Stomach (tissue), 9 donors: Measurements from ENCODE around the gene PINLYP. TPM values are rescaled to one million over a fixed set of nuclear protein-coding genes. Genes with fewer than 3 reads are reported as not detected.

Source experiments
- DNase-seq, 2 donors: peaks; one replicate each; pipeline versions ENCODE4 v3.0.0 to v3.0.0-alpha.2; 2013 to 2019
- H3K27ac ChIP-seq, 5 donors: fragments of 200-600 bp in 4 of 5; sonication (generic) in 4 of 5; one replicate each; pipeline ENCODE4 v1.5.1; 2013 to 2019; ENCODE audit warnings: mild to moderate bottlenecking in 1 of 5, moderate library complexity in 1 of 5
- H3K27me3 ChIP-seq, 3 donors: fragments of 200-600 bp; sonication (generic); one replicate each; pipeline ENCODE4 v1.5.1; 2017 to 2019; ENCODE audit warnings: mixed run types in 1 of 3
- H3K36me3 ChIP-seq, 4 donors: fragments of 200-600 bp; sonication (generic); 1 replicate in 3 of 4; 2 replicates in 1 of 4; pipeline ENCODE4 v1.5.1; 2016 to 2019
- H3K4me1 ChIP-seq, 4 donors: fragments of 200-600 bp; sonication (generic); one replicate each; pipeline ENCODE4 v1.5.1; 2016 to 2019
- H3K4me3 ChIP-seq, 4 donors: fragments of 200-600 bp; sonication (generic) in 3 of 4; one replicate each; pipeline ENCODE4 v1.5.1; 2016 to 2019; ENCODE audit warnings: mild to moderate bottlenecking in 1 of 4
- H3K9me3 ChIP-seq, 4 donors: fragments of 200-600 bp; sonication (generic); one replicate each; pipeline ENCODE4 v1.5.1; 2016 to 2019
- EP300 ChIP-seq: sonication (generic); formaldehyde crosslinking; IDR thresholded peaks from one replicate; pipeline ENCODE4 v1.6.1; 2017; ENCODE audit warnings: antibody characterized with exemption
- POLR2A ChIP-seq, 4 donors: fragments of 450-650 bp; IDR thresholded peaks; one replicate each; pipeline ENCODE4 v1.6.1; 2016; ENCODE audit warnings: antibody characterized with exemption in 4 of 4, control low read depth in 2 of 4, mild to moderate bottlenecking in 1 of 4, moderate library complexity in 1 of 4
- POLR2AphosphoS5 ChIP-seq, 3 donors: sonication (generic); formaldehyde crosslinking; IDR thresholded peaks; one replicate each; pipeline ENCODE4 v1.6.1; 2016; ENCODE audit warnings: antibody characterized with exemption in 3 of 3
- WGBS, 5 donors: extraction: QIAGEN DNeasy Blood & Tissue Kit in 3 of 5; methylation state at CpG; one replicate each; pipeline versions ENCODE4 v1.1.5 to v1.1.7; 2013 to 2018; 5-methylcytosine and 5-hydroxymethylcytosine counted together
- intact Hi-C: fragments of 100-400 bp; cut with DNase I; formaldehyde crosslinking; loops from one replicate; pipeline ENCODE4 v1.15.1; 2023; ENCODE audit warnings: low total_unique reads
- polyA plus RNA-seq, 3 donors: library from polyadenylated mRNA; stranded (reverse); fragments of 200-250 nt; gene quantifications; one replicate each; pipeline ENCODE4 v1.2.3, GENCODE V29; 2013
- total RNA-seq, 5 donors: library from RNA; depleted of rRNA; stranded (reverse); fragments of >200 nt; gene quantifications; one replicate each; pipeline versions ENCODE4 v1.1.0 to v1.2.3, GENCODE V29; 2014 to 2016
- TF ChIP-seq, protein P1 (sequence below), 7 experiments: fragments of 450-650 bp in 4 of 7; fragments of 200-600 bp in 3 of 7; sonication (generic) in 3 of 7; IDR thresholded peaks; one replicate each; pipeline ENCODE4 v1.5.1; 2016 to 2019; ENCODE audit warnings: antibody characterized with exemption in 7 of 7, control low read depth in 2 of 7, mild to moderate bottlenecking in 1 of 7
- donor health status: healthy with polysubstance abuse.
- donor health status: Bipolar disorder and iron deficiency.
- donor health status: healthy.

Gene PINLYP
- total and polyA plus RNA-seq, 8 donors: 0.14 to 18.7 (median 8.0) TPM; not detected in 1

- peak overlapping the region; percentile 71 to 80 (median 76) for H3K4me3 ChIP-seq
- H3K36me3 ChIP-seq: no peaks in the 10 kb centered on the region
- intact Hi-C loops: no loop called here
- 33 to 51% (median 36%) methylated on average over 15 to 23 of the region's 23 CpGs for WGBS, 5 donors
- H3K9me3 ChIP-seq: no peaks in the 10 kb centered on the region
- DNase-seq: no peak
- peak overlapping the region; percentile 86 to 96 (median 95) for H3K27ac ChIP-seq
- no peaks in the 10 kb centered on the region for H3K27me3 ChIP-seq
- peaks cover 0 to 39% (median 27%) of the 10 kb centered on the region in 4 donors for H3K4me1 ChIP-seq
- TF ChIP-seq POLR2A (IDR thresholded peaks at IDR 0.05) (no peak), EP300 (no peak), POLR2AphosphoS5 (IDR thresholded peaks at IDR 0.05) (no peak)
- TF ChIP-seq, protein P1, sequence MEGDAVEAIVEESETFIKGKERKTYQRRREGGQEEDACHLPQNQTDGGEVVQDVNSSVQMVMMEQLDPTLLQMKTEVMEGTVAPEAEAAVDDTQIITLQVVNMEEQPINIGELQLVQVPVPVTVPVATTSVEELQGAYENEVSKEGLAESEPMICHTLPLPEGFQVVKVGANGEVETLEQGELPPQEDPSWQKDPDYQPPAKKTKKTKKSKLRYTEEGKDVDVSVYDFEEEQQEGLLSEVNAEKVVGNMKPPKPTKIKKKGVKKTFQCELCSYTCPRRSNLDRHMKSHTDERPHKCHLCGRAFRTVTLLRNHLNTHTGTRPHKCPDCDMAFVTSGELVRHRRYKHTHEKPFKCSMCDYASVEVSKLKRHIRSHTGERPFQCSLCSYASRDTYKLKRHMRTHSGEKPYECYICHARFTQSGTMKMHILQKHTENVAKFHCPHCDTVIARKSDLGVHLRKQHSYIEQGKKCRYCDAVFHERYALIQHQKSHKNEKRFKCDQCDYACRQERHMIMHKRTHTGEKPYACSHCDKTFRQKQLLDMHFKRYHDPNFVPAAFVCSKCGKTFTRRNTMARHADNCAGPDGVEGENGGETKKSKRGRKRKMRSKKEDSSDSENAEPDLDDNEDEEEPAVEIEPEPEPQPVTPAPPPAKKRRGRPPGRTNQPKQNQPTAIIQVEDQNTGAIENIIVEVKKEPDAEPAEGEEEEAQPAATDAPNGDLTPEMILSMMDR (IDR thresholded peaks at IDR 0.05): no peak
Measured at GRCh38 chr19:43620061-43621001, 44.7 kb downstream of the PINLYP start.

DNA sequence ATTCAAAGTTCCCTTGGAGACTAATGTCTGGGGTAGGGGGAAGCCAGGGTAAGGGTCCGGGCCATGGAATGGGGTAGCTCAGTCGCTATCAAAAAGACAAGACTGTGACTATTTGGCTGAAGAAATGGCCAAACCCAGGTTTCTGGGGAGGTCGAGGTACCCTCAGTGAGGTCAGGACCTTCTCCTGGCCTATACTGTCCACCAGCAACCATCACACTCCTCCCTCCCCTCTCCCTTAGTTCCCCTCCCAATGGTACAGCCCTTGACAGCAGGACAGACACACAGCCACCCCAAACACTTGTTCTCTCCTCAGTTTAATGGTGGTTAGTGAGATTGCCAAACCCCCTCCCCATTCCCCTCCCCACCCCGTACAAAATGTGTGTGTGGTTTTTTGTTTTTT is 46.5 kb downstream of the PINLYP start:
- no peaks in the 10 kb centered on the region for H3K36me3 ChIP-seq
- DNase-seq: no peak
- no peaks in the 10 kb centered on the region for H3K27me3 ChIP-seq
- H3K9me3 ChIP-seq: no peaks in the 10 kb centered on the region
- H3K27ac ChIP-seq: no peak overlapping the region
- no peak overlapping the region for H3K4me3 ChIP-seq
- intact Hi-C loops: no loop called here
- peaks cover 0 to 33% (median 23%) of the 10 kb centered on the region in 4 donors for H3K4me1 ChIP-seq
- no peak for TF ChIP-seq POLR2A (IDR thresholded peaks at IDR 0.05)
- TF ChIP-seq POLR2AphosphoS5 (IDR thresholded peaks at IDR 0.05): no peak
- TF ChIP-seq, protein P1 (IDR thresholded peaks at IDR 0.05): no peak
- no peak for TF ChIP-seq EP300
- WGBS, 5 donors: 53 to 86% (median 74%) methylated on average over 4 of the region's 4 CpGs

- whole genome bisulfite sequencing, 5 donors: 64 to 100% (median 88%) methylated on average over 1 of the region's 1 CpG
- Histone ChIP-seq H3K27ac (no peak overlapping the region), H3K27me3 (no peaks in the 10 kb centered on the region), H3K9me3 (no peaks in the 10 kb centered on the region), H3K4me1 (peaks cover 0 to 33% (median 23%) of the 10 kb centered on the region in 4 donors), H3K4me3 (no peak overlapping the region), H3K36me3 (no peaks in the 10 kb centered on the region)
- DNase-seq: no peak
- TF ChIP-seq POLR2A (IDR thresholded peaks at IDR 0.05): no peak
- TF ChIP-seq, protein P1 (IDR thresholded peaks at IDR 0.05): no peak
- no peak for TF ChIP-seq POLR2AphosphoS5 (IDR thresholded peaks at IDR 0.05)
- no peak for TF ChIP-seq EP300
- intact Hi-C loops: no loop called here
Measured at GRCh38 chr19:43622956-43623355, 47.4 kb downstream of the PINLYP start.

- DNase-seq: no peak
- peaks cover 0 to 24% (median 13%) of the 10 kb centered on the region in 4 donors for H3K4me1 ChIP-seq
- no peak overlapping the region for H3K4me3 ChIP-seq
- H3K36me3 ChIP-seq: no peaks in the 10 kb centered on the region
- WGBS, 5 donors: 84 to 89% (median 87%) methylated on average over 33 to 35 of the region's 35 CpGs
- H3K9me3 ChIP-seq: no peaks in the 10 kb centered on the region
- intact Hi-C loops: no loop called here
- TF ChIP-seq, protein P1 (IDR thresholded peaks at IDR 0.05): no peak
- no peak for TF ChIP-seq POLR2AphosphoS5 (IDR thresholded peaks at IDR 0.05)
- TF ChIP-seq POLR2A (IDR thresholded peaks at IDR 0.05): no peak
- TF ChIP-seq EP300: no peak
- no peaks in the 10 kb centered on the region for H3K27me3 ChIP-seq
- H3K27ac ChIP-seq: no peak overlapping the region
Measured at GRCh38 chr19:43623889-43624670, 48.5 kb downstream of the PINLYP start.
